Bronchus fibroblast of lung (primary cell): ENCODE results near the gene WASF3. TPM values are rescaled to one million over a fixed set of nuclear protein-coding genes. Genes with fewer than 3 reads are reported as not detected.

Source experiments
- total RNA-seq: library from RNA; depleted of rRNA; stranded (reverse); fragments of >200 nt; gene quantifications from 2 replicates; pipeline ENCODE4 v1.2.3, GENCODE V29; 2015

The WASF3 gene, protein sequence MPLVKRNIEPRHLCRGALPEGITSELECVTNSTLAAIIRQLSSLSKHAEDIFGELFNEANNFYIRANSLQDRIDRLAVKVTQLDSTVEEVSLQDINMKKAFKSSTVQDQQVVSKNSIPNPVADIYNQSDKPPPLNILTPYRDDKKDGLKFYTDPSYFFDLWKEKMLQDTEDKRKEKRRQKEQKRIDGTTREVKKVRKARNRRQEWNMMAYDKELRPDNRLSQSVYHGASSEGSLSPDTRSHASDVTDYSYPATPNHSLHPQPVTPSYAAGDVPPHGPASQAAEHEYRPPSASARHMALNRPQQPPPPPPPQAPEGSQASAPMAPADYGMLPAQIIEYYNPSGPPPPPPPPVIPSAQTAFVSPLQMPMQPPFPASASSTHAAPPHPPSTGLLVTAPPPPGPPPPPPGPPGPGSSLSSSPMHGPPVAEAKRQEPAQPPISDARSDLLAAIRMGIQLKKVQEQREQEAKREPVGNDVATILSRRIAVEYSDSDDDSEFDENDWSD
- total RNA-seq, result 2.8 and 3.5 TPM in 2 replicates

DNA sequence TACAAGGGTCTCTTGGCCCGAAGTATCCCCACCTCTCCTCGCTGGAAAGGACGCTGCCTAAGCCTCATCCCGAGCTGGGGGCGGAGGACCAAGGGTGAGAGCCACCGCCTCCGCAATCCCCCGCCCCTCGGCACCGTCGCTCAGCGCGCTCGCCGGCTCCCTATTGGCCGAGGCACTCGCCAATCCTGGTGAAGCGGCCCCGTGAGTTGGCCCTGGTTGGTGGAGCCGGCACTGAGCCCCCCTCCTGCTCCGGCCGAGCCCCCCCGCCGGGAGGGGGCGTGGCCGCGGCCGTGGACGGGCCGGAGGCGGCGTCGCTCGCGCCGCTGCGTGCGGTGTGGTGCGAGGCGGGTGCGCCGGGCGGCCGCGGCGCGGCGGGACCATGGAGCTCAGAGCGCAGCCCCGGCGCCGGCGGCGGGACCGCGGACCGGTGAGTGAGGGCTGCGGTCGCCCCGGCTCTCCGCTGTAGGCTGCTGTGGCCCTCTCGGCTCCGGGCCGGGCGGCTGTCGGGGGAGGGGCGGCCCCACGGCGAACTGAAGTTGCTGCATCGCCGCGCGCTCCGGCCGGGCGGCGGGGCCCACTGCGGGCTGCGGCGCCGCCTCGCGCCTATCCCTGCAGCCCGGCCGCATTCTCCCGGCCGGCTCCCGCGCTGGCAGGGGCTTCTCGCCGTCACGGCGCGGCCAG is at the start of gene WASF3:
TSS of gene WASF3 (plus strand) at position 291 of the 681 bp plus-strand sequence. CDS start 84,588 bp downstream, outside the sequence.

Other genes starting within 250 kb of the WASF3 start
- not detected in 2 replicates for gene GPR12, start 203.1 kb downstream of the WASF3 start, total RNA-seq